H9 (cell line): ENCODE measurements around the gene CAPN14. TPM values are rescaled to one million over a fixed set of nuclear protein-coding genes. Genes with fewer than 3 reads are reported as not detected.
A peak's percentile ranks its signal among the peaks of the same experiment; 100 is the strongest.

Experiments used
- DNase-seq: peaks from one replicate; pipeline ENCODE4 v3.0.0-alpha.2; 2017
- H2AFZ ChIP-seq: one replicate; pipeline ENCODE4 v1.6.1; 2013; ENCODE audit warnings: mild to moderate bottlenecking, low read length, control low read depth, moderate library complexity
- H2AK5ac ChIP-seq: 2 replicates; pipeline ENCODE4 v1.6.1; 2013; ENCODE audit warnings: low read length, control low read depth, mixed read lengths; ENCODE audit not compliant: insufficient read length
- H2BK120ac ChIP-seq: one replicate; pipeline ENCODE4 v1.6.1; 2013; ENCODE audit warnings: low read depth, mild to moderate bottlenecking, low read length, control low read depth, inconsistent platforms; ENCODE audit not compliant: poor library complexity, severe bottlenecking
- H2BK12ac ChIP-seq: 2 replicates; pipeline ENCODE4 v1.6.1; 2013; ENCODE audit warnings: low read length, control low read depth, mixed read lengths, low read depth; ENCODE audit not compliant: insufficient read length
- H2BK15ac ChIP-seq: 2 replicates; pipeline ENCODE4 v1.6.1; 2013; ENCODE audit warnings: low read depth, low read length, control low read depth
- H2BK20ac ChIP-seq: one replicate; pipeline ENCODE4 v1.6.1; 2013; ENCODE audit warnings: low read depth, mild to moderate bottlenecking, low read length, control low read depth, inconsistent platforms; ENCODE audit not compliant: poor library complexity, severe bottlenecking
- H2BK5ac ChIP-seq: 2 replicates; pipeline ENCODE4 v1.6.1; 2013; ENCODE audit warnings: low read length, control low read depth, mixed read lengths; ENCODE audit not compliant: insufficient read length
- H3K14ac ChIP-seq: 2 replicates; pipeline ENCODE4 v1.6.1; 2013; ENCODE audit warnings: low read length, control low read depth; ENCODE audit not compliant: insufficient read depth
- H3K18ac ChIP-seq: 2 replicates; pipeline ENCODE4 v1.6.1; 2013; ENCODE audit warnings: low read depth, mild to moderate bottlenecking, mixed read lengths, low read length, control low read depth; ENCODE audit not compliant: insufficient read length
- H3K23ac ChIP-seq: 2 replicates; pipeline ENCODE4 v1.6.1; 2013; ENCODE audit warnings: low read length, control low read depth, mixed read lengths, low read depth; ENCODE audit not compliant: insufficient read length
- H3K23me2 ChIP-seq: 2 replicates; pipeline ENCODE4 v1.6.1; 2013; ENCODE audit warnings: low read depth, mild to moderate bottlenecking, mixed read lengths, low read length, control low read depth; ENCODE audit not compliant: insufficient read length, poor library complexity, severe bottlenecking
- H3K27ac ChIP-seq: 2 replicates; pipeline ENCODE4 v1.5.1; 2013; ENCODE audit warnings: low read length, control low read depth, mixed read lengths, low read depth; ENCODE audit not compliant: insufficient read length
- H3K27me3 ChIP-seq: 2 replicates; pipeline ENCODE4 v1.6.1; 2013; ENCODE audit warnings: low read length, control low read depth, inconsistent platforms; ENCODE audit not compliant: insufficient read depth
- H3K4ac ChIP-seq: 2 replicates; pipeline ENCODE4 v1.6.1; 2013; ENCODE audit warnings: low read depth, mild to moderate bottlenecking, control low read depth, inconsistent platforms, low read length, moderate library complexity
- H3K4me1 ChIP-seq: 2 replicates; pipeline ENCODE4 v1.6.1; 2013; ENCODE audit warnings: low read length, control low read depth, inconsistent platforms; ENCODE audit not compliant: insufficient read depth
- H3K4me2 ChIP-seq: 2 replicates; pipeline ENCODE4 v1.6.1; 2013; ENCODE audit warnings: low read length, control low read depth, mixed read lengths; ENCODE audit not compliant: insufficient read length, insufficient read depth
- H3K56ac ChIP-seq: 2 replicates; pipeline ENCODE4 v1.6.1; 2013; ENCODE audit warnings: low read depth, mild to moderate bottlenecking, mixed read lengths, low read length, control low read depth; ENCODE audit not compliant: insufficient read length
- H3K79me1 ChIP-seq: 2 replicates; pipeline ENCODE4 v1.6.1; 2013; ENCODE audit warnings: low read depth, mild to moderate bottlenecking, moderate library complexity, low read length, control low read depth, inconsistent platforms; ENCODE audit not compliant: insufficient read depth, poor library complexity, severe bottlenecking
- H3K79me2 ChIP-seq: 2 replicates; pipeline ENCODE4 v1.6.1; 2013; ENCODE audit warnings: low read length, control low read depth, inconsistent platforms; ENCODE audit not compliant: insufficient read depth
- H3K9ac ChIP-seq: 2 replicates; pipeline ENCODE4 v1.6.1; 2013; ENCODE audit warnings: low read length, control low read depth, mixed read lengths; ENCODE audit not compliant: insufficient read length; ENCODE audit errors: extremely low read depth
- H3K9me3 ChIP-seq: one replicate; pipeline ENCODE4 v1.6.1; 2013; ENCODE audit warnings: low read depth, low read length, inconsistent platforms; ENCODE audit not compliant: control insufficient read depth
- H3T11ph ChIP-seq: one replicate; pipeline ENCODE4 v1.6.1; 2013; ENCODE audit warnings: mild to moderate bottlenecking, low read length, control low read depth, inconsistent platforms
- H4K20me1 ChIP-seq: one replicate; pipeline ENCODE4 v1.6.1; 2013; ENCODE audit not compliant: control insufficient read depth, insufficient read length, insufficient read depth
- H4K5ac ChIP-seq: 2 replicates; pipeline ENCODE4 v1.6.1; 2013; ENCODE audit warnings: low read depth, mild to moderate bottlenecking, mixed read lengths, low read length, control low read depth; ENCODE audit not compliant: insufficient read length
- H4K8ac ChIP-seq: replicated peaks from 2 replicates; pipeline ENCODE4 v1.6.1; 2013; ENCODE audit warnings: low read length, control low read depth, mixed read lengths, low read depth; ENCODE audit not compliant: insufficient read length
- H4K91ac ChIP-seq: 2 replicates; pipeline ENCODE4 v1.6.1; 2013; ENCODE audit warnings: low read depth, mild to moderate bottlenecking, moderate library complexity, mixed read lengths, low read length, control low read depth; ENCODE audit not compliant: insufficient read length
- H3K27ac Mint-ChIP-seq, 3 experiments: 2 replicates in 2 of 3; 3 replicates in 1 of 3; pipeline ENCODE4 v1.8.0; 2020 to 2021; ENCODE audit warnings: mixed read lengths in 3 of 3, mild to moderate bottlenecking in 1 of 3, moderate library complexity in 1 of 3
- H3K27me3 Mint-ChIP-seq: 2 replicates; pipeline ENCODE4 v1.8.0; 2021; ENCODE audit warnings: low read depth, mild to moderate bottlenecking, moderate library complexity, mixed read lengths
- H3K36me3 Mint-ChIP-seq, 3 experiments: 2 replicates in 2 of 3; 3 replicates in 1 of 3; pipeline ENCODE4 v1.8.0; 2020 to 2021; ENCODE audit warnings: low read depth in 3 of 3, mixed read lengths in 3 of 3; ENCODE audit not compliant: insufficient read depth in 1 of 3
- H3K4me1 Mint-ChIP-seq, 2 experiments: 2 replicates each; pipeline ENCODE4 v1.8.0; 2020; ENCODE audit warnings: mixed read lengths in 2 of 2
- H3K4me3 Mint-ChIP-seq, 2 experiments: 2 replicates in 1 of 2; 3 replicates in 1 of 2; pipeline ENCODE4 v1.8.0; 2020 to 2021; ENCODE audit warnings: mild to moderate bottlenecking in 2 of 2, mixed read lengths in 2 of 2, moderate library complexity in 1 of 2
- H3K9me3 Mint-ChIP-seq, 2 experiments: 2 replicates in 1 of 2; 3 replicates in 1 of 2; pipeline ENCODE4 v1.8.0; 2020; ENCODE audit warnings: mild to moderate bottlenecking in 2 of 2, mixed read lengths in 2 of 2, moderate library complexity in 1 of 2
- CTCF ChIP-seq: fragments of 200-600 bp; sonication (generic); conservative IDR thresholded peaks from 3 replicates; pipeline ENCODE4 v1.8.0; 2021; ENCODE audit warnings: antibody characterized with exemption, mild to moderate bottlenecking
- WGBS: extraction: QIAGEN DNeasy Blood & Tissue Kit; methylation state at CpG from one replicate; pipeline ENCODE4 v1.1.7; 2013; ENCODE audit warnings: missing lambda C conversion rate, low lambda C conversion rate, mixed read lengths; ENCODE audit not compliant: insufficient read length; ENCODE audit errors: extremely low coverage; 5-methylcytosine and 5-hydroxymethylcytosine counted together
- total RNA-seq: library from RNA; stranded (reverse); gene quantifications from 2 replicates; pipeline ENCODE4 v1.2.1, GENCODE V29; 2021

The CAPN14 gene
- total RNA-seq, 1 experiment from 2014 or later: 0.09 TPM

GRCh38 chr2:31234683-31235503 lies 17.6 kb upstream of the CAPN14 start:
- Mint-ChIP-seq H3K27me3 (peaks cover 14% of the 10 kb centered on the region), H3K27ac (no peak overlapping the region), H3K4me1 (peaks cover 19 to 25% of the 10 kb centered on the region in 2 experiments), H3K36me3 (peaks cover 0 to 1% (median 0%) of the 10 kb centered on the region in 3 experiments; a peak in 2 of 7 replicates), H3K4me3 (peak overlapping the region; percentile 71 to 80), H3K9me3 (no peaks in the 10 kb centered on the region)
- H3K27me3 ChIP-seq: peaks cover 4% of the 10 kb centered on the region; the same call in 1 of the 2 replicates
- H3K4me2 ChIP-seq: peak overlapping the region; percentile 88
- DNase-seq: peak; percentile 26
- no peak for TF ChIP-seq CTCF
- H3K4ac ChIP-seq: no peak overlapping the region
- no peak overlapping the region for H2BK5ac ChIP-seq
- H2BK20ac ChIP-seq: no peak overlapping the region
- no peak overlapping the region for H4K91ac ChIP-seq
- H3T11ph ChIP-seq: no peak overlapping the region
- WGBS: no CpG with 5 or more reads among the region's 17 CpGs
- no peak overlapping the region for H3K18ac ChIP-seq
- no peak overlapping the region for H2BK15ac ChIP-seq
- no peak overlapping the region for H3K27ac ChIP-seq
- H4K20me1 ChIP-seq: peaks cover 3% of the 10 kb centered on the region
- H3K4me1 ChIP-seq: 0 out of 2 replicates have a peak, but pooled peaks cover 3% of the 10 kb centered on the region
- no peak overlapping the region for H2BK120ac ChIP-seq
- H2BK12ac ChIP-seq: no peak overlapping the region
- no peaks in the 10 kb centered on the region for H3K9me3 ChIP-seq
- H3K79me1 ChIP-seq: no peaks in the 10 kb centered on the region
- H2AK5ac ChIP-seq: no peak overlapping the region
- peak overlapping the region; percentile 73 for H3K14ac ChIP-seq
- H4K8ac ChIP-seq: no peak overlapping the region
- H3K23ac ChIP-seq: no peak overlapping the region
- H3K9ac ChIP-seq: no peak overlapping the region
- no peak overlapping the region for H2AFZ ChIP-seq
- H3K23me2 ChIP-seq: peaks cover 5% of the 10 kb centered on the region
- no peaks in the 10 kb centered on the region for H3K79me2 ChIP-seq
- no peak overlapping the region for H3K56ac ChIP-seq
- no peak overlapping the region for H4K5ac ChIP-seq
